Stimulated activated CD8-positive, alpha-beta memory T cell treated with anti-CD3 and anti-CD28 coated beads, Interleukin-12 subunit alpha, Interleukin-12 subunit beta, amount 100 ng/mL, for 4 hours (primary cell): ENCODE results near the gene NHERF1.

Source experiments
- DNase-seq: peaks from one replicate; pipeline ENCODE4 v3.0.0-alpha.2; 2020; ENCODE audit warnings: low read depth

NHERF1 gene

DNA sequence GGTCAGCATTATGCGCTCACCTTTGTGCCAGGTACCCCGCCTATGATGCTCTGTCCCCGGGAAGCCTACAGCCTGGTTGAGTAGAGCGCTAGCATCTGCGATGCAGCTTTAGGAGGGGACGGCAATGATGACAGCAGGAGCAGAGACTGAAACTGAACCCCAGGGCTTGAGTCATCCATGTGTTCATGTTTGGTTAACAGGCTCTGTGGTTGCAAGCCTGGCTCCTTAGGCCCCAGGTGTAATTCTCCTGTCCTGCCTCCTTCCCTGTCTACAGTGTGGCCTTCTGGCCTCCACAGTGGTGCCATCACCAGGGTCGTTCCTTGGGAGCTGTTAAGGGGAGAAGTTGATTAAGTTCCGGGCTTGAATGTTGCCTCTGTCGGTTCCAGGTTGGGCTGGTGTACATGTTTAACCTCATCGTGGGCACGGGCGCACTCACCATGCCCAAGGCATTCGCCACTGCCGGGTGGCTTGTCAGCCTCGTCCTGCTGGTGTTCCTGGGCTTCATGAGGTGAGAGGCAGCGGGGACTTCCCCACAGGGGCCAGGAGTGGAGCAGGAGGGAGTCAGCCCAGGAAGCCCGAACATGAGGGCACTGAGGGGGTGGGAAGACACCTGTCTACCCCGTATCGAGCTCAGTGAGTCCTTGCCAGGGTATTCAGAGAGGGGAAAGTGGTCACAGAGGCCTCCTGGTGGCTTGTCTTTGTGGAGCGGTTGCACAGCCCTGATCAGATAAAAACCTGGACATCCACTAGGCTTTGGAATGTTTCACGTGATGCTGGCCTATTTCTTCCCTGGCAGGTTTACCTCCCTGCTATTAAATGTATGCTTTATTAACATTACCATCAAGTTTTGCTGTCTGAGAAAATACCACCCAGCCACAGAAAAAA lies 36.9 kb downstream of the NHERF1 start:
- no peak for DNase-seq

GRCh38 chr17:74785981-74786360 lies 37.5 kb downstream of the NHERF1 start:
- no peak for DNase-seq

GRCh38 chr17:74786431-74787055 lies 38.1 kb downstream of the NHERF1 start:
- no peak for DNase-seq

GRCh38 chr17:74790161-74791058 lies 42.0 kb downstream of the NHERF1 start:
- no peak for DNase-seq

DNA sequence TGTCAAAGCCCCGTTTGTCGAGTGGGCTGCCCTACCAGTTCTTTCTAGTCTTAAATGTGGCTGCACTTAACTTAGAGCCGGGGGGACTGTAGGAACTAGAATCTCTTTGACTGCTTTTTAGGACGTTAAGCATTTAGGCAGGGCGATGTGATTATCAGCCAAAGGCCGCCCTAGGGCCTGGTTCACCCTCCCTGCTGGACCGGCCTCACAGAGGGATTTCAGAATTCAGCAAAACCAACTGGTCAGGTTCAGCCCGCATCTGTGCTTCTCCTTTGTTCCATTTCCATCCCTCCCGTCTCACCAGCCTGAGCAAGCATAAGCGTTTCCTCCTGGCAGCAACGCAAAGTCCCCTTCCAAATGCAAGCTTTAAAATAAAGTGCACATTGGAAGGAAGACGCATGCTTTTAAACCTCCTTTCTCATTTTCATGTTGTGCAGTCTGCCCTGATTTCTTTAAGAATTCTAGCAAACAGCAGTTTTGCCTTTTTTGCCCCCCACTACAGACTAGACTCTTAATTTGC lies 44.2 kb downstream of the NHERF1 start:
- DNase-seq, result no peak

DNA sequence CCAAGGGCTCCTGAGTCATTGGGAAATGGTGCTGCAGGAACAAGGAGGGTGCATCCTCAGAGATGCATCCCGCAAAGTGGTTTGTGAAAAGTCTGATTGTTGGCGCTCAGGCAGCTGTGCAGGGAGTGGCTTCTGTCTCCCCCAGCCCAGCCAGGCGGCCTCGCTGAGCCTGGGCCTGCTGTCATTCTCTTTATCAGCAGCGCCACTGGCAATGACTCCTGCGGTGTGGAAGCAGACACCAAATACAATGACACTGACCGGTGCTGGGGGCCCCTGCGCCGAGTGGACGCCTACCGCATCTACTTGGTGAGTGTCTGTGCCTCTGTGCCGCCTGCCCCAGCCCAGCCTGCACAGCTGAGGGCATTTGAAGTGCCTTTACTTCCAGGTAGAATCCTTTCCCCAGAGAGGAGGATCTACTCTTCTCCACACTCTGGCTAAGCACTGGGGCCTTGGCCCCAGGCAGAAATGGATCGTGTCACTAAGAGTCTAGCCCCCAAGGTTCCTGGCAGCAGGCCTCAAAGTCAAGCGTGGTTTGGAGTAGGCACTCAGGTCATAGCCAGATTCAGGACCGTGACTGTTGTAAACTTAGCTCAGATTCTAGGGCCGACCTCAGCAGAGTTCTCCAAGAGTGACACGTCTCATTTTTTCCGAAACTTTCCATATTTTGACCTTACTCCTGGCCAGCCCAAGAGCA lies 47.0 kb downstream of the NHERF1 start:
- no peak for DNase-seq

DNA sequence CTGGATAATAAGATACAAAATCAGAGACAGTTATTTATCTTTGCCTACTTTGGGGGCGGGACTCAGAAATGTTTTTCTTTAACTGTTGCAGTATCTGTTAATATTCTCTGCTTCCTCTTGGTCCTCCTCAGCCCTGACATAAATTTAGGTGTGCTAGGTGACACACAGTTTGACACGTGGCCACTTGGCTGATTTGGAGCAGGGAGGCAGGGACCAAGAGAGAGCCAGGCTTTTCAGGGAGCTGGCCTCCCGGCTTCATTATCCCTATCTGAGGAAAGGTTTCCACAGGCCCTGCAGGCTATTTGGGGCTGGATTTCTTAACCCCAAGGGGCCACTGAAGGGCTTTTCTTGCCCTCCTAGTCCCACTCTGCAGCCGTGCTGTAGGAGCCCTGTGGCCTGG lies 47.8 kb downstream of the NHERF1 start:
- no peak for DNase-seq

DNA sequence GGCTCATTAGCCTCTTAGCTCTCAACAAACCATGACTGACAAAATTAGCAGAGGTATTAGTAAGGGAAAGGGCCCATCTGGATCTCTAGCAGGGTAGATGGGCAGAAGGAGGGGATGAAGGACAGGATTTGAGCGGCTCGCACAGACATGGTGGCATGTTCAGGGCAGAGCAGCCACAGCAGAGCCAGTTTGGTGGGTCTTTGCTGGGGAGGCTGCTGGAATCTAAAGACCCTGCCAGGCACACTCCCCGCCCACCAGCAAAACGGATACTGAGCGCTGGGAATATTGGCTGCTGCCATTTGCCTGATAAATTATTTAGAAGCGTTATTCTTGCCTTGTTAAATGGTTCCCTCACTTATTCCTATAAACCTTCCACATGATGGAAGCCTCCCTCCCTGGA lies 48.4 kb downstream of the NHERF1 start:
- DNase-seq, result no peak

DNA sequence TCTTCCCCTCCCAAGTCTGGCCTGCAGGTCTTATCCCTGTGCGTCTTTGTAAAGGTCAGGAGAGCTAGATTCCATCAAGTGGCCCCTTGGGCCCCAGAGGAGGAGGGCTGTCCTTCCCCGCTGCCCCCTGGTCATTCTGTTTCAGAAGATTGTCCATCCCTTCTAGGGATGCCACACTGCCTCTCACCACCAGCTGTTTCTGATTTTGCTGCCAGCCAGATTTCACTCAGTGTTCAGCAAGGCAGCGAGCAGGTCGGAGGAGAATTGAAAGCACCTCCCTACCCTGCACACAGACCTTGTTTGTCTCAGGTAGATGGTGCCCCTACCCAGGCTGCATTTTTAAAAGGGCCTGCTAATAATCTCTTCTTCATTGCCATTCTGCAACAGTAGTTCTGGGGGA lies 49.4 kb downstream of the NHERF1 start:
- DNase-seq, result no peak

DNA sequence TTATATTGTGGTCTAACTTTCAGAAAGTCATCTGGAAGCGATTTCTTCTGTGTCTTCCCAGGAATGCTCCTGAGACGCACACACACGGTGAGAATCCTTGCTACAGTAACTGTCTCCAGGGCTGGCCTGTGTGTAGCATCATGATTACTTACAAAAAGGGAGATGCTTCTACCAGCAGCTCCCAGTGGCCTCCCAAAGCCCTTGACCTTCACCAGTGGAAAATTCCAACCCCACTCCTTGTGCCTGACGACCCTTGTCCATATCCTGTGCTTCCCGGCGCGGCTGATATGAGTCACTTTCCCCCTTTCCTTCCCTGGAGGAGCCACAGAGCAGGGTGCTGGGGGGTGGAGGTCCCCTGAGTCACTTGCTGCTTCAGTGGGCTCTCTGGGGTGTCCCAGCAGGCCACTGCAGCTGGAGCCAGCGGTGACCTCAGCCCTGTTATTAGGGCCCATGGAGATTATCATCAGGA lies 49.8 kb downstream of the NHERF1 start:
- no peak for DNase-seq

DNA sequence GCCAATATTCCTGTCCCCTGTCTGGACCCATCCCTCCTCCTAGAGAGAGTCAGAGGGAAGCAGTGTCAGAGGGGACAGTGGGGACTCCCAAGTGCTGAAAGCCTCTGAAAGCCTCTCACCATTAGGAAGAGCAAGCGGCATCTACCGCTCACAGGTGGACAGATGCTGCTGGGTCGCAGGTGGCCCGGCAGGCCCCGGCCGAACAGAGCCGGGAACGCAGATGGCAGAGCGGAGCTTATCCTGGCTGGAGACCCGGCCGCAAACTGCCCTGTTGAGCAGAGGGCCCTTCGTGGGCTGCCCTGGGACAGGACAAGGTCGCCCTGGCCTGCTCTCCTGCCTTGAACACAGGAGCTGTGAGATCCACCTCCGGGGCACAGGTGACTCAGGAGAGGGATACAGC lies 50.7 kb downstream of the NHERF1 start:
- DNase-seq, result no peak

DNA sequence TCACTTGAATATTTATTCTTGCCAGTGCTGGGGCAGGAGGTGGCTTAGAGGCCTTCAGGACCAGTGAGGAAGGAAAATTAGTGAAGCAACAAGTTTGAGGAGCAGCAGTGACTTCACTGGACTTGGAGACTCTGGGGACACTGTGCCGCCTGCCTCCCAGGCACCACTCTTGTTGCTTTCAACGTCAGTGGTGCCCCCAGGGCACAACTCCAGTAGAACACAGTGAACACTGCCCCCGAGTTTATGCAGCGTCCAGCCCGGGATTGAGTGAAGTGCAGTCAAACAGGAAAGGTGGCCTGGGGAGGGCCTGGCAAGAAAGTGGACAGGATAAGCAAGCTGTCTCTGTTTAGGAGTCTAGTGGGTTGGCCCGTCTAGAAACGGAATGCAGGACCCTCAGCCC lies 52.1 kb downstream of the NHERF1 start:
- no peak for DNase-seq

- DNase-seq, result no peak
Observed at GRCh38 chr17:74801896-74802295, 53.5 kb downstream of the NHERF1 start.

DNA sequence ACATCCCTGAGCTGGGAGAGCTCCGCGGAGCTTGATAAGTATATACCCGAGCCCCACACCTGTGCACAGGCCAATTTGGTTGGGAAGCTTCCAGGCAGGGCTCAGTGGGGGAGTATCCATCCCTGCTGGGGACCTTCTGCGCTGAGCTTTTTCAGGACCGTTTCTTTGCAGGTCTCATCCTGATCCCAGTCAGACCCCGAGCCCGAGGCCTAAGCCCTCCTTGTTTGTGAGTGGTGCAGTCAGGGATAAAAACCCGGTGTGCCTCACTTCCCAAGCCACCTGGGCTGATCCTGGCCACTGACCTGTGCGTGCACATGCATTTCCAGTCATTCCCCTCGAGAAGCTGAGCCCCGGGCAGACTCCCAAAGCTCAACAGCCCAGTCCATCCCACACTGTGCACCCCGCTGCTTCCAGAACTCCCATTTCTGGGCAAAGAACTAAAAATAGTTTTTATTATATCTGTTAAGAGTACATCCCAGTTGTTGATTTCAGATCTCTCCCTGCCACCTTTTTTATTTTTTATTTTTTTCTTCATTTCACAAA lies 55.0 kb downstream of the NHERF1 start:
- DNase-seq, result no peak

- no peak for DNase-seq
Observed at GRCh38 chr17:74803971-74804370, 55.5 kb downstream of the NHERF1 start.

- DNase-seq, result no peak
Observed at GRCh38 chr17:74804683-74805082, 56.3 kb downstream of the NHERF1 start.

DNA sequence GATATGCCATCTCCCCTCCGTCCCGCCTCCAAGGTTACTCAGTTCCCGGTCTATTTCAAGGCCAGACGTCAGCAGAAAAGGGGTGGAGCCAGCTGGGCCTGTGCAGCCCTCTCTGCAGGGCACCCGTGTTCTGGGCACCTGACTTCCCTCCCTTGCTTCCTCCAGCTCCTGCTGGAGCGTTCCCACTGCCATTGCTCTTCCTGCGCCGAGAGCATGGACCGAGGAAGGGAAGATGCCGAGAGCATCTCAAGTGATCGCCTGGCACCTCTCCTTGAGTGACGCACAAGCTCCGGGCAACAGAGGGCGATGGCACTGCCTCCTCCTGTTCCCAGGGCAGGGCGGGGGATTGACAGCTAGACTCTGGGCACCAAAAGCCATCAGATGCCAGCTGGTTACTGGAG lies 57.2 kb downstream of the NHERF1 start:
- DNase-seq, result no peak

GRCh38 chr17:74806334-74806733 lies 57.9 kb downstream of the NHERF1 start:
- DNase-seq, result no peak

DNA sequence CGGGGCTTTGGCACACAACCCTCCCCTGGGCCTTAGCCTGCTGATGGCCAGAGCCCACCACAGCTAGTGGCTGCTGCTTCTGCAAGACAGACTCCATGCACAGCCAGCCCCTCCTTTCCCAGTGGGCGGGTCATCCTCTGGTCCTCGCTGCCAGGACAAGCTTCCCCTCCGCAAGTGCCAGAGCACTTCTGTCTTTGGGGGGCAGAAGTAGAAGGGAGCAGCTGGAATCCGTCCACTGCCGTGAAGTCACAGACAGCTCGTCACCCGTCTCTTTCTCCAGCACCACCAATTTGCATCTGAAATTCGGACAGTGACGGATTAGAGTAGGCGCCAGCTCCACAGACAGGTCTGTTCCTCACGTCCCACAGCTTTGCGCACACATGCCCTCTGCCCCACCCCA lies 59.0 kb downstream of the NHERF1 start:
- no peak for DNase-seq

DNA sequence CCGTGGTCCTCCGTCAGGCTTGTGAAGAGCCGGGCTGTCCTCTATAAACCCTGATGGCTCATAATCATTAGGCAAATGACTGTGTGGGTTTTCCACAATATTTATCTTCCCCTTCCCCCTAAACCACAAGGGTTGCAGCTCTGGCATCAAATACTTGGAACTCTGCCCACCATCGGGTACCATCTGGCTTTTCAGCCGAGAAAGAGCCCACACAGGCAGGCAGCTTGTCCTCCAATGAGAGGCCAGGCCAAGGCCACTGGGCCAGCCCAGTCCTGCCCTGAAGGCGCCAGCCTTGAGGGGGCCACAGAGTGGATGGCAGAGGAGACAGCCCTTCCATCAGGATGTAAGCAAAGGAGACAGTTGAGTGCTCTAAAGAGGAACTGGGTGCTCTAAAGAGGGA lies 59.5 kb downstream of the NHERF1 start:
- no peak for DNase-seq

DNA sequence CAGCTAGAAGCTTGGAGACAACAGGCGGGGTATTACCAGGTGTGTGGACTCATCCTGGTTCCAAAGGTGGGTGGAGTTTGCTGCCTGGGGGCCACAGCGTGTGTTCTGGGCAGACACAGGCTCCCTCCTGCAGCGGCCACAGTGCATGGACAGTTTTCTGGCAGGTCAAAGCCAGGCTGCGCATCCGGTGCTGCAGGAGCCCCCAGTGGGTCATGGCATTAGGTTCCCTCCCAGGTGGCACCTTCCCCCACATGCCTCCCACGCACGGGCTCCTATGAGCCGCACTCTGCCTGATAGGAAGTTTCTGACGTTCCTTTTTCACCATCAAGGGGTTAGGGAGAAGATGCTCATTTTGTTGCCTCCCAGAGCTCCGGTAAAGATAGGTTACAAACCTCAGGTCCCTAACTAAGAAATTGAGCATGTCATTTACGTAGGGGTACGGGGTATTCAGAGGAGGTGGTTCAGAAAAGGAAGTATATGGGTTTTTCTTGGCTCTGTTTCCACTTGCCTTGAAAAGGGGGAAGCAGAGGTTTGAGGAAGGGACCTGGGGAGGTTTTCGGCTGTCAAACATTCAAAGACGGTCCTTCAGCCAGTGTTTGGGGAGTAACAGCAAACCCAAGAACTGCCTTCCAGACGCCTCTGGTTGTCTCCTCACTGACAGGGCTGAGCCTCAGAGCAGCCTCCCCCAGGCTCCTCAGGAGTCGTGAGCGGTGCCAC lies 60.4 kb downstream of the NHERF1 start:
- DNase-seq, result no peak
